Stimulated activated CD8-positive, alpha-beta memory T cell treated with anti-CD3 and anti-CD28 coated beads, Interleukin-2, amount 100 ng/mL, for 48 hours (primary cell): ENCODE data around the gene ALDH1L1.

Experiments
- DNase-seq, 2 donors: peaks; one replicate each; pipeline ENCODE4 v3.0.0-alpha.2; 2020; ENCODE audit warnings: low read depth in 2 of 2

ALDH1L1 gene

GRCh38 chr3:126119976-126120375 lies 60.4 kb downstream of the ALDH1L1 start:
- no peak for DNase-seq

GRCh38 chr3:126119008-126119675 lies 61.2 kb downstream of the ALDH1L1 start:
- DNase-seq: no peak

GRCh38 chr3:126118591-126118990 lies 61.8 kb downstream of the ALDH1L1 start:
- no peak for DNase-seq

- DNase-seq: no peak
These were observed 62.6 kb downstream of the ALDH1L1 start for GRCh38 chr3:126117786-126118185.

GRCh38 chr3:126117212-126117611 lies 63.2 kb downstream of the ALDH1L1 start:
- no peak for DNase-seq

- no peak for DNase-seq
These were observed 63.9 kb downstream of the ALDH1L1 start for GRCh38 chr3:126116526-126116925.

- no peak for DNase-seq
These were observed 65.7 kb downstream of the ALDH1L1 start for GRCh38 chr3:126114443-126115386.

- DNase-seq: no peak
These were observed 66.5 kb downstream of the ALDH1L1 start for GRCh38 chr3:126113733-126114442.

- DNase-seq: no peak
These were observed 67.2 kb downstream of the ALDH1L1 start for GRCh38 chr3:126113238-126113555.

GRCh38 chr3:126112531-126113237 lies 67.7 kb downstream of the ALDH1L1 start:
- DNase-seq: no peak

- no peak for DNase-seq
These were observed 68.6 kb downstream of the ALDH1L1 start for GRCh38 chr3:126111566-126112475.

- DNase-seq: no peak
These were observed 69.2 kb downstream of the ALDH1L1 start for GRCh38 chr3:126111126-126111551.

GRCh38 chr3:126110431-126111125 lies 69.8 kb downstream of the ALDH1L1 start:
- DNase-seq: no peak

GRCh38 chr3:126109880-126110235 lies 70.5 kb downstream of the ALDH1L1 start:
- DNase-seq: no peak

GRCh38 chr3:126109146-126109879 lies 71.1 kb downstream of the ALDH1L1 start:
- no peak for DNase-seq

GRCh38 chr3:126108676-126109050 lies 71.7 kb downstream of the ALDH1L1 start:
- DNase-seq: no peak

- no peak for DNase-seq
These were observed 72.3 kb downstream of the ALDH1L1 start for GRCh38 chr3:126107957-126108675.

GRCh38 chr3:126107203-126107939 lies 73.0 kb downstream of the ALDH1L1 start:
- DNase-seq: no peak
